ENCODE results near the gene ZNF438. TPM values are rescaled to one million over a fixed set of nuclear protein-coding genes. Genes with fewer than 3 reads are reported as not detected.

The ZNF438 gene
- total and polyA plus RNA-seq, 11 donors, result 9.0 to 14.7 (median 13.2) TPM

- WGBS, 4 donors, result 62 to 88% (median 79%) methylated on average over 1 of the region's 1 CpG
- Histone ChIP-seq H3K9me3 (peaks cover 0 to 10% (median 0%) of the 10 kb centered on the region in 12 donors), H3K4me1 (peaks cover 0 to 55% (median 23%) of the 10 kb centered on the region in 12 donors), H3K27ac (peak overlapping the region; percentile 15 to 86 (median 73)), H3K27me3 (no peaks in the 10 kb centered on the region), H3K36me3 (no peaks in the 10 kb centered on the region), H3K4me3 (peak overlapping the region in 6 of 12 donors; percentile 3 to 39 (median 16))
- TF ChIP-seq POLR2A (IDR thresholded peaks at IDR 0.05) (no peak), CTCF (IDR thresholded peaks at IDR 0.05) (no peak)
- DNase-seq (no peak), ATAC-seq (peak; percentile 72 to 87 (median 83))
- intact Hi-C loops (cut with DNase I), result loop anchor here in 1 of 10 donors (5.0 kb wide), 1 partner anchor 118 kb away; no protein-coding TSS in a partner anchor
Measured at GRCh38 chr10:30974773-30975415, 56.8 kb downstream of the ZNF438 start.

GRCh38 chr10:30974355-30974754, 57.3 kb downstream of the ZNF438 start:
- Histone ChIP-seq H3K27me3 (no peaks in the 10 kb centered on the region), H3K4me1 (peaks cover 0 to 61% (median 26%) of the 10 kb centered on the region in 12 donors), H3K27ac (peak overlapping the region; percentile 15 to 86 (median 73)), H3K36me3 (no peaks in the 10 kb centered on the region), H3K9me3 (peaks cover 0 to 5% (median 0%) of the 10 kb centered on the region in 12 donors), H3K4me3 (peak overlapping the region in 7 of 12 donors; percentile 3 to 39 (median 9))
- peak in 2 of 4 donors; percentile 10 to 16 for ATAC-seq
- intact Hi-C loops (cut with DNase I), result loop anchor here in 1 of 10 donors (5.0 kb wide), 1 partner anchor 117 kb away; no protein-coding TSS in a partner anchor
- 73 to 79% (median 75%) methylated on average over 5 of the region's 5 CpGs for WGBS, 4 donors
- TF ChIP-seq CTCF (IDR thresholded peaks at IDR 0.05), result no peak
- TF ChIP-seq POLR2A (IDR thresholded peaks at IDR 0.05), result no peak
- no peak for DNase-seq

GRCh38 chr10:30973737-30974136, 57.9 kb downstream of the ZNF438 start:
- intact Hi-C loops (cut with DNase I), result loop anchor here in 1 of 10 donors (5.0 kb wide), 1 partner anchor 116 kb away; no protein-coding TSS in a partner anchor
- Histone ChIP-seq H3K4me1 (peaks cover 0 to 67% (median 28%) of the 10 kb centered on the region in 12 donors), H3K4me3 (peak overlapping the region in 7 of 12 donors; percentile 3 to 39 (median 15)), H3K27ac (peak overlapping the region in 11 of 12 donors; percentile 60 to 86 (median 75)), H3K9me3 (no peaks in the 10 kb centered on the region), H3K36me3 (no peaks in the 10 kb centered on the region), H3K27me3 (no peaks in the 10 kb centered on the region)
- TF ChIP-seq CTCF (IDR thresholded peaks at IDR 0.05) (no peak), POLR2A (IDR thresholded peaks at IDR 0.05) (no peak)
- ATAC-seq, result peak; percentile 46 to 68 (median 52)
- 47 to 70% (median 57%) methylated on average over 5 to 6 of the region's 6 CpGs for WGBS, 4 donors
- DNase-seq, result no peak

DNA sequence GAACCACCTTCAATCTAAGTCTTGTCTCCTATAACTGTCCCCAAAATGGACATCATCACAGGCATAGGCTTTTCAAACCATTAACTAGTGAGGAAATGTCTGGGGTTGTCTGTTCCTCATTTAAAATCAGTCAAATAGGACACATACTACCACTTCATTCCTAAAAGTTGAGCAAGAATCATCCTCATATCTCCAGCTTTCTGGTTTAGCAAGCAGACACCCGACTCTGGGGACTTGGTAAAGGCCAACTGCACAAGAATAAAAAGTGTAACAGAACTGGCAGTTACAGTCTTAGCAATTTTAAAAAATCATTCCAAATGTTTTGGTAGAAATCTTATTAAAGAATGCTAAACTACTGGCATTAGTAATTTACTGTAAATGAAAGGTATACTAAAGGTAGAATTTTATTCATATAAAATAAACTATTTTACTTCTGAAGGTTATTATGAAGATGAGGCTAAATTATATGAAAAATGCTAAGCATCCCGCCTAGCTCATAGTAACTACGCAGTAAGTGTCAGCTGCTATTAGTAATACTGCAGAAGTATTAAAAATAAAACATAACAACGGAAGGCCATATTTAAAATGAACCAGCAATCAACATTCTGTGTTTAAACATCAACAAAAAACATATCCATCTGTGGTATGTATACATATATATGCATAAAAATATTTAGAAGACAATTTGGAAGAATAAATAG, 60.8 kb downstream of the ZNF438 start:
- Histone ChIP-seq H3K27ac (peak overlapping the region; percentile 19 to 80 (median 45)), H3K4me1 (peaks cover 2 to 76% (median 33%) of the 10 kb centered on the region in 12 donors), H3K9me3 (no peaks in the 10 kb centered on the region), H3K4me3 (peak overlapping the region in 1 of 12 donors; percentile 1), H3K36me3 (no peaks in the 10 kb centered on the region), H3K27me3 (no peaks in the 10 kb centered on the region)
- ATAC-seq (peak in 3 of 4 donors; percentile 25 to 72 (median 65)), DNase-seq (peak in 1 of 5 donors; percentile 32)
- WGBS, 4 donors, result 60 to 77% (median 69%) methylated on average over 4 of the region's 4 CpGs
- intact Hi-C loops (cut with DNase I), result loop anchor here in 1 of 10 donors (5.0 kb wide), 1 partner anchor 114 kb away; no protein-coding TSS in a partner anchor
- TF ChIP-seq CTCF (IDR thresholded peaks at IDR 0.05) (no peak), POLR2A (IDR thresholded peaks at IDR 0.05) (no peak)
